Neural cell (in vitro differentiated cells): ENCODE data around the gene TK1. TPM values are rescaled to one million over a fixed set of nuclear protein-coding genes. Genes with fewer than 3 reads are reported as not detected.

Experiments used
- H2AFZ ChIP-seq: fragments of 200-600, 300-800 bp; sonication (generic), shearing (Covaris generic); 2 replicates; pipeline ENCODE4 v1.6.0; 2014; ENCODE audit warnings: low read depth, mild to moderate bottlenecking, antibody characterized with exemption, low read length, moderate library complexity
- H3F3A ChIP-seq: fragments of 200-600 bp; shearing (Covaris generic); 2 replicates; pipeline ENCODE4 v1.6.1; 2016; ENCODE audit warnings: mild to moderate bottlenecking, moderate library complexity, mixed read lengths, antibody characterized with exemption, low read length; ENCODE audit not compliant: insufficient read depth, poor library complexity, severe bottlenecking
- H3K27ac ChIP-seq: fragments of 200-600, 300-800 bp; sonication (generic), shearing (Covaris generic); 2 replicates; pipeline ENCODE4 v1.5.1; 2014; ENCODE audit warnings: mild to moderate bottlenecking, low read length, moderate library complexity
- H3K27me3 ChIP-seq: fragments of 300-800, 200-600 bp; sonication (generic), shearing (Covaris generic); 2 replicates; pipeline ENCODE4 v1.6.0; 2014; ENCODE audit warnings: mild to moderate bottlenecking, low read depth, low read length, moderate library complexity; ENCODE audit not compliant: insufficient read depth
- H3K36me3 ChIP-seq: fragments of 300-800, 200-600 bp; sonication (generic), shearing (Covaris generic); 2 replicates; pipeline ENCODE4 v1.5.1; 2014; ENCODE audit warnings: mild to moderate bottlenecking, antibody characterized with exemption, low read length, moderate library complexity; ENCODE audit not compliant: insufficient read depth
- H3K4me2 ChIP-seq: fragments of 300-800, 200-600 bp; sonication (generic), shearing (Covaris generic); 2 replicates; pipeline ENCODE4 v1.6.0; 2014; ENCODE audit warnings: mild to moderate bottlenecking, low read length
- H3K4me3 ChIP-seq: fragments of 300-800, 200-600 bp; sonication (generic), shearing (Covaris generic); 2 replicates; pipeline ENCODE4 v1.5.1; 2014; ENCODE audit warnings: mild to moderate bottlenecking, low read length, moderate library complexity
- H3K79me2 ChIP-seq: fragments of 200-600 bp; shearing (Covaris generic); replicated peaks from 2 replicates; pipeline ENCODE4 v1.6.0; 2014; ENCODE audit warnings: mild to moderate bottlenecking, low read length, moderate library complexity; ENCODE audit not compliant: insufficient read depth
- H3K9ac ChIP-seq: fragments of 300-800, 200-600 bp; sonication (generic), shearing (Covaris generic); 2 replicates; pipeline ENCODE4 v1.6.1; 2016; ENCODE audit warnings: mild to moderate bottlenecking, low read length, mixed read lengths
- H3K9me2 ChIP-seq: fragments of 200-600 bp; shearing (Covaris generic); 2 replicates; pipeline ENCODE4 v1.6.1; 2016; ENCODE audit warnings: mild to moderate bottlenecking, low read length, mixed read lengths; ENCODE audit not compliant: insufficient read depth
- H3K9me3 ChIP-seq: fragments of 200-600, 300-800 bp; sonication (generic), shearing (Covaris generic); 2 replicates; pipeline ENCODE4 v1.6.1; 2016; ENCODE audit warnings: mild to moderate bottlenecking, mixed run types, low read length, moderate library complexity, mixed read lengths
- H4K20me1 ChIP-seq: fragments of 200-600 bp; shearing (Covaris generic); 2 replicates; pipeline ENCODE4 v1.6.1; 2016; ENCODE audit warnings: mild to moderate bottlenecking, mixed run types; ENCODE audit not compliant: insufficient read depth
- EP300 ChIP-seq: fragments of 450-650 bp; conservative IDR thresholded peaks from 2 replicates; pipeline ENCODE4 v1.6.1; 2014; ENCODE audit warnings: antibody characterized with exemption, mild to moderate bottlenecking, moderate library complexity; ENCODE audit not compliant: poor library complexity, severe bottlenecking
- EZH2 ChIP-seq: fragments of 200-600, 300-800 bp; shearing (Covaris generic), sonication (generic); IDR thresholded peaks from 2 replicates; pipeline ENCODE4 v1.6.1; 2014; ENCODE audit warnings: antibody characterized with exemption, low read length, borderline replicate concordance, mild to moderate bottlenecking; ENCODE audit not compliant: insufficient read depth, poor library complexity, severe bottlenecking
- MXI1 ChIP-seq: fragments of 450-650 bp; conservative IDR thresholded peaks from 2 replicates; pipeline ENCODE4 v1.6.1; 2014; ENCODE audit warnings: antibody characterized with exemption, mild to moderate bottlenecking; ENCODE audit not compliant: poor library complexity, severe bottlenecking
- POLR2AphosphoS5 ChIP-seq: IDR thresholded peaks from 2 replicates; pipeline ENCODE4 v1.6.1; 2012
- RAD21 ChIP-seq: fragments of 450-650 bp; conservative IDR thresholded peaks from 2 replicates; pipeline ENCODE4 v1.6.1; 2014; ENCODE audit warnings: antibody characterized with exemption, mild to moderate bottlenecking, moderate library complexity
- SMC3 ChIP-seq: fragments of 450-650 bp; conservative IDR thresholded peaks from 2 replicates; pipeline ENCODE4 v1.6.1; 2014; ENCODE audit warnings: antibody characterized with exemption, mild to moderate bottlenecking, moderate library complexity; ENCODE audit not compliant: poor library complexity
- TAF1 ChIP-seq: IDR thresholded peaks from 2 replicates; pipeline ENCODE4 v1.6.1; 2012; ENCODE audit warnings: low read depth
- polyA plus RNA-seq: library from polyadenylated mRNA; depleted of rRNA; stranded (reverse); fragments of >200 nt; gene quantifications from 2 replicates; pipeline ENCODE4 v1.2.3, GENCODE V29; 2014
- TF ChIP-seq, protein P1 (sequence below): fragments of 450-650 bp; IDR thresholded peaks from 2 replicates; pipeline ENCODE4 v1.5.1; 2014; ENCODE audit warnings: antibody characterized with exemption, mild to moderate bottlenecking, moderate library complexity; ENCODE audit not compliant: poor library complexity, severe bottlenecking
- TF ChIP-seq, protein P2 (sequence below): IDR thresholded peaks from 2 replicates; pipeline ENCODE4 v1.6.1; 2012; ENCODE audit warnings: borderline replicate concordance

TK1 gene
- polyA plus RNA-seq, 1 donor from 2014 or later, result 1.1 TPM

GRCh38 chr17:78148286-78149016 lies 38.4 kb downstream of the TK1 start:
- no peaks in the 10 kb centered on the region for H3F3A ChIP-seq
- H3K79me2 ChIP-seq, result no peaks in the 10 kb centered on the region
- H4K20me1 ChIP-seq, result no peaks in the 10 kb centered on the region
- H3K27me3 ChIP-seq, result no peaks in the 10 kb centered on the region
- H2AFZ ChIP-seq, result no peak overlapping the region
- H3K9ac ChIP-seq, result no peak overlapping the region
- H3K9me3 ChIP-seq, result no peaks in the 10 kb centered on the region
- H3K27ac ChIP-seq, result no peak overlapping the region
- H3K4me3 ChIP-seq, result no peak overlapping the region
- TF ChIP-seq, protein P1, sequence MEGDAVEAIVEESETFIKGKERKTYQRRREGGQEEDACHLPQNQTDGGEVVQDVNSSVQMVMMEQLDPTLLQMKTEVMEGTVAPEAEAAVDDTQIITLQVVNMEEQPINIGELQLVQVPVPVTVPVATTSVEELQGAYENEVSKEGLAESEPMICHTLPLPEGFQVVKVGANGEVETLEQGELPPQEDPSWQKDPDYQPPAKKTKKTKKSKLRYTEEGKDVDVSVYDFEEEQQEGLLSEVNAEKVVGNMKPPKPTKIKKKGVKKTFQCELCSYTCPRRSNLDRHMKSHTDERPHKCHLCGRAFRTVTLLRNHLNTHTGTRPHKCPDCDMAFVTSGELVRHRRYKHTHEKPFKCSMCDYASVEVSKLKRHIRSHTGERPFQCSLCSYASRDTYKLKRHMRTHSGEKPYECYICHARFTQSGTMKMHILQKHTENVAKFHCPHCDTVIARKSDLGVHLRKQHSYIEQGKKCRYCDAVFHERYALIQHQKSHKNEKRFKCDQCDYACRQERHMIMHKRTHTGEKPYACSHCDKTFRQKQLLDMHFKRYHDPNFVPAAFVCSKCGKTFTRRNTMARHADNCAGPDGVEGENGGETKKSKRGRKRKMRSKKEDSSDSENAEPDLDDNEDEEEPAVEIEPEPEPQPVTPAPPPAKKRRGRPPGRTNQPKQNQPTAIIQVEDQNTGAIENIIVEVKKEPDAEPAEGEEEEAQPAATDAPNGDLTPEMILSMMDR, result no peak
- TF ChIP-seq EP300 (no peak), SMC3 (no peak), POLR2AphosphoS5 (no peak), RAD21 (no peak), TAF1 (no peak), MXI1 (no peak), EZH2 (no peak)
- TF ChIP-seq, protein P2, sequence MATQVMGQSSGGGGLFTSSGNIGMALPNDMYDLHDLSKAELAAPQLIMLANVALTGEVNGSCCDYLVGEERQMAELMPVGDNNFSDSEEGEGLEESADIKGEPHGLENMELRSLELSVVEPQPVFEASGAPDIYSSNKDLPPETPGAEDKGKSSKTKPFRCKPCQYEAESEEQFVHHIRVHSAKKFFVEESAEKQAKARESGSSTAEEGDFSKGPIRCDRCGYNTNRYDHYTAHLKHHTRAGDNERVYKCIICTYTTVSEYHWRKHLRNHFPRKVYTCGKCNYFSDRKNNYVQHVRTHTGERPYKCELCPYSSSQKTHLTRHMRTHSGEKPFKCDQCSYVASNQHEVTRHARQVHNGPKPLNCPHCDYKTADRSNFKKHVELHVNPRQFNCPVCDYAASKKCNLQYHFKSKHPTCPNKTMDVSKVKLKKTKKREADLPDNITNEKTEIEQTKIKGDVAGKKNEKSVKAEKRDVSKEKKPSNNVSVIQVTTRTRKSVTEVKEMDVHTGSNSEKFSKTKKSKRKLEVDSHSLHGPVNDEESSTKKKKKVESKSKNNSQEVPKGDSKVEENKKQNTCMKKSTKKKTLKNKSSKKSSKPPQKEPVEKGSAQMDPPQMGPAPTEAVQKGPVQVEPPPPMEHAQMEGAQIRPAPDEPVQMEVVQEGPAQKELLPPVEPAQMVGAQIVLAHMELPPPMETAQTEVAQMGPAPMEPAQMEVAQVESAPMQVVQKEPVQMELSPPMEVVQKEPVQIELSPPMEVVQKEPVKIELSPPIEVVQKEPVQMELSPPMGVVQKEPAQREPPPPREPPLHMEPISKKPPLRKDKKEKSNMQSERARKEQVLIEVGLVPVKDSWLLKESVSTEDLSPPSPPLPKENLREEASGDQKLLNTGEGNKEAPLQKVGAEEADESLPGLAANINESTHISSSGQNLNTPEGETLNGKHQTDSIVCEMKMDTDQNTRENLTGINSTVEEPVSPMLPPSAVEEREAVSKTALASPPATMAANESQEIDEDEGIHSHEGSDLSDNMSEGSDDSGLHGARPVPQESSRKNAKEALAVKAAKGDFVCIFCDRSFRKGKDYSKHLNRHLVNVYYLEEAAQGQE, result no peak
- H3K36me3 ChIP-seq, result no peaks in the 10 kb centered on the region
- no peak overlapping the region for H3K4me2 ChIP-seq
- no peaks in the 10 kb centered on the region for H3K9me2 ChIP-seq

DNA sequence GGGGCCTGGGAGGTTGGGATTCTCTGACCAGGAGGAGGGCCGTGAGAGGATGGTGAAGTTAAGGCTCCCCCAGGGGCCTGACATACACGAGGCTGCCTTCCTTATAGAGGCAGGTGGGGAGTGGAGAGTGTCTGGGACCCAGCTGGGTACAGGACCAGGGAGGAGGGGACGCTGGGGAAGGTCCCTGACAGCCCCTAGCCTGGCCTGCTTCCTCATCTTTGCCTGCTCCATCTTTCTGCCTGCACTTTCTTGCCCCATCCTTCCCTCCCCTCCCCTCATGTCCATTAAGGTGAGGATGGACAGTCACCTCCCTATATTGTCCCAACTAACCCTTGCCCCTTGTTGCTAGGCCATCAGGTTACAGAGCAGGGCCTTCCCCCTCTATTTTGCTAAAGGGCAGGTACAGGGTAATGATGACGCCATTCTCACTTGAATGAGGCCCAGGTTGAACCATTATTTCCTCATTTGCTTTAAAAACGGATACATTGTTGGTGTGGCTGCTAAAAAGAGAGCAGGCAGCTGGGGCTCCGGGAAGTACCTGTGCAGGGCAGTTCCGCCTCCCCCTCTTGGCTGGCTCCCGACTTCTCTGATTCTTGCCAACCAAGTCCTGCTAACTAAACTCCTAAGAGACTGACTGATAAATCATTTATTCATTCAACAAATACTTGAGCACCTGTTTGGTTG lies 39.4 kb downstream of the TK1 start:
- Histone ChIP-seq H3K9me3 (no peaks in the 10 kb centered on the region), H4K20me1 (no peaks in the 10 kb centered on the region), H3K27ac (no peak overlapping the region), H3K4me2 (no peak overlapping the region), H3K9ac (no peak overlapping the region), H3K36me3 (no peaks in the 10 kb centered on the region), H3K27me3 (no peaks in the 10 kb centered on the region), H3K79me2 (no peaks in the 10 kb centered on the region), H3F3A (no peaks in the 10 kb centered on the region), H3K4me3 (no peak overlapping the region), H3K9me2 (no peaks in the 10 kb centered on the region), H2AFZ (no peak overlapping the region)
- TF ChIP-seq SMC3 (no peak), TAF1 (no peak), EZH2 (no peak), RAD21 (no peak), POLR2AphosphoS5 (no peak), EP300 (no peak), MXI1 (no peak)
- TF ChIP-seq, protein P2, result no peak
- TF ChIP-seq, protein P1, result no peak
